GM21390 (cell line): Measurements from ENCODE around the gene EXD1.

Experiments
- ATAC-seq: cut with Tn5 transposase; IDR thresholded peaks from one replicate; pipeline ENCODE4 v1.9.1; 2021; ENCODE audit not compliant: unreplicated experiment

Gene EXD1

GRCh38 chr15:41231422-41232226 lies 1.1 kb upstream of the EXD1 start:
- ATAC-seq, result peak; percentile 42

GRCh38 chr15:41230345-41230649 lies 260 bp downstream of the EXD1 start:
- no peak for ATAC-seq

DNA sequence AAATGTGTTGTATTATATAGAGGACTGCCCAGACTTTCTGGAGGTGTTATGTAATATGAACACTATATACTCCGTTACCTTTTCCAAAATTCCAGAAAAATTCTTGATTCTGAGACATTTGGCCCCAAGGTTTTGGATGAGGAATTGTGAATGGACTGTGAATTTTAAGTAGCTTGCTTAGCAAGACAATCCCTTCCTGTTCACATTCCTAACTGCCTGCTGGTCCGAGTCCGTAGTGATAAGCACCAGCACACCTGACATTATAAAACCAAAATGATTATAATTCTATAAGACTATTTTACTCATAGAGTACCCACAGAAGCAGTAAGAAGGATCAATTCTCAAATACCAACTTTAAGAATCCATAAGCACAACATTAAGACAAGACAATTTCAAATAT lies 11.2 kb downstream of the EXD1 start:
- no peak for ATAC-seq

DNA sequence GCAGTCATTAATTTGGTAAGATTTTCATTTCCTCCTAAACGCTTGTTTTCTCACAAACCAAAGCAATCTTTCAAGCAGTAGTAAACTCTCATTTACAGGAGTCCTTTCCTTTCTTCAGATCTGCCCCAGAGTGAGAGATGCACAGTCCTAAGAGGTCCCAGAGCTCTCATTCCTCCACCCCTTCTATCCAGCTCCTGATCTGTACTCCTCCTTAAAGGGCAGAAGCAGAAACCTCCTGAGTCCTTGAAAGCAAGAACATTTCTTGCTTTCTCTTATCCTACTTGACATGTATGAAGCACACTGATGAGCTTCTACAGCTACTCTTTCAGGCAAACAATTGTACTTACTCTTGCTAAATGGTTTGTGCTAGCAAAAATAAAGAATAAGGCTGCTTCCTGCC lies 11.7 kb downstream of the EXD1 start:
- ATAC-seq, result no peak

- no peak for ATAC-seq
Observed at GRCh38 chr15:41215708-41216107, 14.8 kb downstream of the EXD1 start.

GRCh38 chr15:41207687-41208448 lies 22.7 kb downstream of the EXD1 start:
- no peak for ATAC-seq

DNA sequence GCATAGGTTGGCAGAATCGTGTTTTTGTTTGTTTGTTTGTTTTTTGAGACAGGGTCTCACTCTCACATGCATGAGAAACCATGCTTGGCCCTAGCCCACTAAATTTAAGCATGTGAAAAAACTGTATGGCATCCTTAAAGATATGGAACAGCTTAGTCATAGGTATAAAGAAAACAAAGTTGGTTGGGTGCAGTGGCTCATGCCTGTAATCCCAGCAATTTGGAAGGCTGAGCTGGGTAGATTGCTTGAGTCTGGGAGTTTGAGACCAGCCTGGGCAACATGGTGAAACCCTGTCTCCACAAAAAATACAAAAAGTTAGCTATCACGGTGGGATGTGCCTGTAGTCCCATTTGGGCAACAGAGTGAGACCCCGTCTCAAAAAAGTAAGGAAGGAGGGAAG lies 25.2 kb downstream of the EXD1 start:
- ATAC-seq, result no peak

DNA sequence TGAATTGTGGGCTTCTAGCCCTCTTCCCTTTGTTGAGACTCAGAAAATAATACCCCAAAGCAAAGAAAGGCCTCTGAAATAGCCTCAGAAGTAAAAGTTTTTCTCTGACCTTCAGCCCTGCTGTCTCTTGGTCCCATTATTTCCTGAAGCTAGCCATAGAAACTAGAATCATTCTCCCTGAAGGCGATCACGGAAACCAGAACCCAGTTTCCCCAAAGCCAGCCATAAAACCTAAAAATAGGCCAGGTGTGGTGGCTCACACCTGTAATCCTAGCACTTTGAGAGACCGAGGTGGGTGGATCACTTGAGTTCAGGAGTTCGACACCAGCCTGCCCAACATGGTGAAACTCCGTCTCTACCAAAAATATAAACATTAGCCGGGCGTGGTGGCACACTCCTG lies 27.2 kb downstream of the EXD1 start:
- no peak for ATAC-seq

- ATAC-seq, result no peak
Observed at GRCh38 chr15:41199470-41199869, 31.1 kb downstream of the EXD1 start.

- ATAC-seq, result no peak
Observed at GRCh38 chr15:41194444-41194843, 36.1 kb downstream of the EXD1 start.

DNA sequence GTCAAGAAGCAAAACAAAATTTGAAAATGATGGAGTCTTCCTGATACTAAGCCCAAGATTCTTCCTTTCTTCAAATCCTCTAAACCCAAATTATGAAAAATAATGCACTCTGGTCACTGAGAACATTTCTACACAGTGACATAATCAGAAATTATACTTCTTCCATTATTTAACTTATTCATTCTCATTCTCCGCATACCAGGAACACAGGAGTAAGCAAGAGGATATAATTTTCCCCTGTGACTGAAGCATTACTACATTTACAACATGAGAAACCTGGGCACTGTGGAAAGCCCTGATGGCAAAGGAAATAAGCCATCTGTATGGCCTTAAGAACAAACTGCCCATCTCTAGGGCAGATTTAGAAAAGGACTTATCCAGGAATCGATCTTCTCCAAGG lies 47.0 kb downstream of the EXD1 start:
- no peak for ATAC-seq

- ATAC-seq, result no peak
Observed at GRCh38 chr15:41182266-41182665, 48.3 kb downstream of the EXD1 start.

DNA sequence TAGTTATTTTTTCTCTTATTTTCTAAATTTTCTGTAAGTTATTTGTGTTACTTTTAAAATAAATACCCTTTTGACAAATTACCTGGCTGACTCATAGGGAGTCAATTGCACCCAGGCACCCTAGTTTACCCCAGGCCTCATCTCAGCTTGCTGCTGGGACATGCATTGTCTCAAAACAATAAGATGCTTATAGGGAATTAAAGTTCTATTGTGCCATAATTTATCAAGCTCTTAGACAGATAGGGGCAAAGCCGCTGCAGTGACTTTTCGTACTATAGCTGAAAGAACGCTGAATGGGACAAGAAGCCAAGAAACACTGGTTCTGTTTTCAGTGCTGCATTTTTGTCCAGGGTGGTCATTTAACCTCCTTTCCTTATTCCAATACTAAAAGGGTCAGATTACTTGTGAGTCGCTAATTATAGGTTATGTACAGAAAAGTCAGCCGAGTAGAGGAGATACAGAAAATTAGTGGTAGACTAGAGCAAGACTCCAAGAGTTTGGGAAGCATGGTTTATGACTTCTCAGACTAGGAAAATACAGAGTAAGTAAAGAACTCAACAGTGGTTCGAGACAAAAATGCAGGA lies 50.3 kb downstream of the EXD1 start:
- no peak for ATAC-seq

- ATAC-seq, result no peak
Observed at GRCh38 chr15:41169781-41170180, 60.8 kb downstream of the EXD1 start.

DNA sequence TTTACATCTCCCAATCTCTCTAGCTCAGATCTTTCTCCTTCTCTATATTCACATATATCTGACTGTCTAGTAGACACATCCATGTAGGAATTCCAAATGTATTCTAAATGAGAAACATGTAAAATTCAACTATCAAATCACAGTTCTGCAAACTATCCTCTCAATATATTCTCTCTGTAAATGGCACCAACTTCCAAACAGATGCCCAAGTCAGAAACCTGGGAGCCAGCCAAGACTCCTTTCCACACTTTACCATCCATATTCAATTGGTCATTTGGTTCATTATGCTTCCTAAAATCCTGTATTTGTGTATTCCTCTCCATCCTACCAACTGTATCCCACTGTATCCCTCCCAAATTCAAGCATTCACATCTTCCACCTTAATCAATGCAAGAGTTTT lies 61.5 kb downstream of the EXD1 start:
- ATAC-seq, result no peak

GRCh38 chr15:41161736-41162135 lies 68.8 kb downstream of the EXD1 start:
- no peak for ATAC-seq

DNA sequence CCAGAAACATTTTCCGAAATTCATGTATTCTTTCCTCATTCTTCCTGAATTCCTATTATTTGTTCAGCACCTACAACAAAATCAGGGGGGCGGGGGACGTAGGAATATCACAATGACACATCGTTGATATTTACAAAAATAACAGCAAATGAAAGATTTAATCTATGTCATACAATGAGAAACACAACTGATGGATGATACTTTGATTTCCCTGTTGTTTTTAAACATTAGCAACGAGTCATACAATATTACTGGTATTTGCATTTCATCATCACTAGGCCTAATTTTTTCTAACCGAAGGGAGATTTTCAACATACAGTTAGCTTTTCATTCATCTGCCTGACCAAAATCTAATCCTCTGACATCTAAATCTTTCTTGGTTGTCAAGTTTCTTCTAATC lies 69.2 kb downstream of the EXD1 start:
- ATAC-seq, result no peak

- no peak for ATAC-seq
Observed at GRCh38 chr15:41160639-41161315, 69.8 kb downstream of the EXD1 start.

DNA sequence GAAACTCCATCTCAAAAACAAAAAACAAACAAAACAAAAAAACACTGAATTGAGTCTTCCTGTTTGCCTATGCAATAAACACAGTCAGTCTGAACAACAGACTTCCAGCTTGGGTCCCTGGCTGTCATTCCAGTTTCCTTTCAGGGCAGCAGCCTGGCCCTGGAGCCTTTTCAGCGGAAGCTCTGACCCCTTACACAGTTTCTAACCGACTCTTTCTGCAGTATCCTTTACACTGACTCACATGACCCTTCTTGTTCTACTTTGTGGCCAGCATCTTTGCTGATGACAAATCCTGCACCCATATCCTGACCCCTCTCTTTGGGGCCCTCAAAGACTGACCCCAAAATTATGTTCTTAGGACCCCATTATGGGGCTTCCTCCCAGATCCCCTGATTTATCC lies 76.1 kb downstream of the EXD1 start:
- no peak for ATAC-seq

- ATAC-seq, result no peak
Observed at GRCh38 chr15:41153733-41154132, 76.8 kb downstream of the EXD1 start.

- ATAC-seq, result no peak
Observed at GRCh38 chr15:41151451-41152005, 79.0 kb downstream of the EXD1 start.
